Ovary (tissue), 9 donors: Measurements from ENCODE around the gene CD9. TPM values are rescaled to one million over a fixed set of nuclear protein-coding genes. Genes with fewer than 3 reads are reported as not detected.

Experiments
- DNase-seq, 5 donors: peaks; one replicate each; pipeline ENCODE4 v3.0.0-alpha.2; 2019 to 2020
- H3K27ac ChIP-seq, 2 donors: fragments of 200-600 bp; one replicate each; pipeline versions ENCODE4 v1.5.1 to v1.8.0; 2019 to 2022
- H3K27me3 ChIP-seq: fragments of 200-600 bp; one replicate; pipeline ENCODE4 v1.8.0; 2022
- H3K36me3 ChIP-seq: fragments of 200-600 bp; sonication (generic); one replicate; pipeline ENCODE4 v1.5.1; 2019
- H3K4me1 ChIP-seq: one replicate; pipeline ENCODE4 v1.8.1; 2013; ENCODE audit warnings: mild to moderate bottlenecking, moderate library complexity; ENCODE audit not compliant: insufficient read depth
- H3K4me3 ChIP-seq: fragments of 200-600 bp; sonication (generic); one replicate; pipeline ENCODE4 v1.5.1; 2017
- H3K9me3 ChIP-seq, 2 donors: fragments of 200-600 bp in 1 of 2; sonication (generic) in 1 of 2; one replicate each; pipeline versions ENCODE4 v1.5.1 to v1.8.1; 2013 to 2019; ENCODE audit warnings: mild to moderate bottlenecking in 1 of 2, moderate library complexity in 1 of 2
- EP300 ChIP-seq: sonication (generic); formaldehyde crosslinking; IDR thresholded peaks from one replicate; pipeline ENCODE4 v1.6.1; 2017; ENCODE audit warnings: antibody characterized with exemption
- POLR2A ChIP-seq: fragments of 450-650 bp; IDR thresholded peaks from one replicate; pipeline ENCODE4 v1.6.1; 2017; ENCODE audit warnings: antibody characterized with exemption, mild to moderate bottlenecking, moderate library complexity
- WGBS, 3 donors: extraction: QIAGEN DNeasy Blood & Tissue Kit in 1 of 3; methylation state at CpG; one replicate each; pipeline versions ENCODE4 v1.1.5 to v1.1.7; 2013 to 2017; 5-methylcytosine and 5-hydroxymethylcytosine counted together
- intact Hi-C, 4 donors: fragments of 100-400 bp; cut with DNase I; formaldehyde crosslinking; loops; one replicate each; pipeline versions ENCODE4 v1.11.0 to v1.15.1; 2022 to 2023
- polyA plus RNA-seq, 2 donors: library from polyadenylated mRNA; stranded (reverse); fragments of 200-250 nt in 1 of 2; fragments of 350-450 nt in 1 of 2; fragmentation: Illumina TruSeq in 1 of 2; extraction: RNeasy Lipid Tissue Mini Kit (QIAGEN cat#74804) in 1 of 2; gene quantifications; one replicate each; pipeline ENCODE4 v1.2.3, GENCODE V29; 2013 to 2014
- total RNA-seq, 7 donors: library from RNA; depleted of rRNA in 2 of 7; stranded (reverse); fragments of >200 nt in 2 of 7; fragmentation: NEBNext Ultra II Directional in 3 of 7; extraction: Animal tissue kit (Norgen Biotek cat#: 25700) in 3 of 7; gene quantifications; one replicate each; pipeline versions ENCODE4 v1.1.0 to v1.2.4, GENCODE V29; 2016 to 2023
- TF ChIP-seq, protein P1 (sequence below), 3 donors: fragments of 450-650 bp in 2 of 3; fragments of 200-600 bp in 1 of 3; IDR thresholded peaks; one replicate each; pipeline versions ENCODE4 v1.5.1 to v1.8.0; 2016 to 2022; ENCODE audit warnings: antibody characterized with exemption in 3 of 3, mild to moderate bottlenecking in 1 of 3
- donor health status: DM: no; HTN: no; CAD: no; lungs with moderate emphysema.
- donor health status: DM: no; HTN: no; CAD: no.
- donor health status: Bipolar disorder and iron deficiency.
- donor health status: DM: yes; HTN: yes; CAD: no.
- donor health status: DM: no; HTN: no; CAD: no.
- donor health status: DM: yes; HTN: yes; CAD: no.

CD9 gene
- total and polyA plus RNA-seq, 9 donors: 23.9 to 372 (median 60.7) TPM

DNA sequence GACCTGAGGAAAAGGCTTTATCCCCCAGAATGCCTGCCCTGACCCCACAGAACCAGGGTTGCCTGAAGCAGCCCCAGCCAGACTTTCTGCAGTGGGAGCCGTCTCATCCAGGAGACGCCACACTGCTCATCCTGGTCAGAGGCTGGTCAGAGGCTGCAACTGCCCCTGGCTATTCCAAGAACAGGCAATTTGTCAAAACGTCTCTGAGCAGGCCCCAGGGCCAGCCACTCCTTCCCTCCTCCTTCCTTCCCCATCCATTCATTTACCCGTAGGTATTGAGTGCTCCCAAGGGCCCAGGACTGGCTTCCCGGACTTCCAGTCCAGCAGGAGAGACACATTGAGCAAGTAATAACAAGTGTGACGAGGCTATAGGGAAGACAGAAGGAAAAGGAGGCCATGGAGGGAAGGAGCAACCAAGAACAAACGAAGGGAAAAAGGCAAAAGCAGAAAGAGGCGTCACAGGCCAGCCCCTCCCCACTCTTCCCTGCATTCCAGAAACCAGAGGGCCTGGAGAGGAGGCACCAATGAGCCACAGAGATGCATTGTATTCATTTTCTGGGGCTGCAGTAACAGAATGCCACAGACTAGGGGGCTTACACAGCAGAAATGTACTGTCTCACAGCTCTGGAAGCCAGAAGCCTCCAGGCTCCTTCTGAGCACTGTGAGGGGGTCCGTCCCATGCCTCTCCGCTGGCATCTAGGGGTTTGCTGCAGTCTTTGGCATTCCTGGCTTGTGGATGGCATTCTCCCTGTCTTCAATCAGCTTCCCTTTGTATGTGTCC, 21.0 kb upstream of the CD9 start:
- peak in 1 of 5 donors; percentile 23 for DNase-seq
- H3K36me3 ChIP-seq: no peaks in the 10 kb centered on the region
- no peaks in the 10 kb centered on the region for H3K9me3 ChIP-seq
- intact Hi-C loops: loop anchor here in 1 of 4 donors (10.0 kb wide), 1 partner anchor 94 kb away; no protein-coding TSS in a partner anchor
- peak overlapping the region in 1 of 2 donors; percentile 15 for H3K27ac ChIP-seq
- H3K4me3 ChIP-seq: no peak overlapping the region
- peaks cover 19% of the 10 kb centered on the region for H3K4me1 ChIP-seq
- WGBS, 3 donors: 69 to 76% (median 73%) methylated on average over 10 of the region's 10 CpGs
- H3K27me3 ChIP-seq: no peaks in the 10 kb centered on the region
- TF ChIP-seq POLR2A (no peak), EP300 (no peak)
- TF ChIP-seq, protein P1, sequence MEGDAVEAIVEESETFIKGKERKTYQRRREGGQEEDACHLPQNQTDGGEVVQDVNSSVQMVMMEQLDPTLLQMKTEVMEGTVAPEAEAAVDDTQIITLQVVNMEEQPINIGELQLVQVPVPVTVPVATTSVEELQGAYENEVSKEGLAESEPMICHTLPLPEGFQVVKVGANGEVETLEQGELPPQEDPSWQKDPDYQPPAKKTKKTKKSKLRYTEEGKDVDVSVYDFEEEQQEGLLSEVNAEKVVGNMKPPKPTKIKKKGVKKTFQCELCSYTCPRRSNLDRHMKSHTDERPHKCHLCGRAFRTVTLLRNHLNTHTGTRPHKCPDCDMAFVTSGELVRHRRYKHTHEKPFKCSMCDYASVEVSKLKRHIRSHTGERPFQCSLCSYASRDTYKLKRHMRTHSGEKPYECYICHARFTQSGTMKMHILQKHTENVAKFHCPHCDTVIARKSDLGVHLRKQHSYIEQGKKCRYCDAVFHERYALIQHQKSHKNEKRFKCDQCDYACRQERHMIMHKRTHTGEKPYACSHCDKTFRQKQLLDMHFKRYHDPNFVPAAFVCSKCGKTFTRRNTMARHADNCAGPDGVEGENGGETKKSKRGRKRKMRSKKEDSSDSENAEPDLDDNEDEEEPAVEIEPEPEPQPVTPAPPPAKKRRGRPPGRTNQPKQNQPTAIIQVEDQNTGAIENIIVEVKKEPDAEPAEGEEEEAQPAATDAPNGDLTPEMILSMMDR (IDR thresholded peaks at IDR 0.05): no peak

DNA sequence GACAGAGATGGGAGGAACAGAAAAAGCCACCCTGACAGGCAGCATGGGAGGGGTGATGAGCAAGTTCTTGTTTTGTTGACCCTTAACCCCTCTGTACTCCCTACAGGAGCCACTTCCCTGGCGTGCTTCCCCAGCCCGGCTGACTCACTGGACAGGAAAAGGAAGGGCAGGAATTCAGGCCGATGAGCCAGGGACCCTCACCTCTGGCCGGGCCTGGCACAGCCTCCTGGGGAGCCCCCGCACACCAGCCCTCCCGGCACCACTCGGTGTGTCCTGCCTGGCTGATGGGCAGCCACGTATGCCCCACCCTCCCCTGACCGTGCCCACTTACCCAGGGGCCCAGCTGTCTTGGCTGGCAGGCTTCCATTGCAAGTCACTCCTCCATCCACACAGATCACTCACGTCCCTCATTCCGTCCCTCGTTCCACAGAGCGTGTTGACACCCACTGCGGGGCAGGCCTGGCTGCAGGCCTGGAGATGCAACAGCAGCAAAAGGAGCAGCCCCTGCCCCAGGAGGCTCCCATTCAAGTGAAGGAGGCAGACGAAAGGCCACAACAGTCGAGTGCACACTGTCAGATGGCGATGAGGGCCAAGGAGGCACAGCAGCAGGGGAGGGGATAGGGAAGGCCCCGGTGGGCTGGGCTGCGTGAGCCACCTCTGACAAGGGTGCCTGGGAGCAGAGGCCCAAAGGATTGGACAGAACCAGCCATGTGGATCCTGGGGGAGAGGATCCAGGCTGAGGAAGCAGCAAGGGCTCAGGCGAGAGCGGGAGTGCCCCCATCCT, 19.7 kb upstream of the CD9 start:
- Histone ChIP-seq H3K9me3 (no peaks in the 10 kb centered on the region), H3K4me3 (no peak overlapping the region), H3K27ac (peak overlapping the region in 1 of 2 donors; percentile 15), H3K4me1 (peaks cover 19% of the 10 kb centered on the region), H3K36me3 (no peaks in the 10 kb centered on the region), H3K27me3 (no peaks in the 10 kb centered on the region)
- DNase-seq: peak; percentile 80 to 89 (median 86)
- no peak for TF ChIP-seq POLR2A
- TF ChIP-seq, protein P1 (IDR thresholded peaks at IDR 0.05): no peak
- TF ChIP-seq EP300: no peak
- intact Hi-C loops: no loop called here
- 26 to 28% (median 27%) methylated on average over 21 of the region's 21 CpGs for WGBS, 3 donors

DNA sequence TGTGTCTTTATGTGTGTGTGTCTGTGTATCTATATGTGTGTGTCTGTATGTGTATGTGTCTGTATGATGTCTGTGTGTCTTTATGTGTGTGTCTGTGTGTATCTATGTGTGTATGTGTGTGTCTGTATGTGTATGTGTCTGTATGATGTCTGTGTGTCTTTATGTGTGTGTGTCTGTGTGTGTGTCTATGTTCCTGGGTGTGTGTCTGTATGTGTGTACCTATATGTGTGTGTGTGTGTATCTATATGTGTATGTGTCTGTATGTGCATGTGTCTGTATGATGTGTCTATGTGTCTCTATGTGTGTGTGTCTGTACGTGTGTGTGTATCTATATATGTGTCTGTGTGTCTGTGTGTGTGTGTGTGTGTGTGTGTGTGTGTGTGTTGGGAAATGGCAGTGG, 19.0 kb upstream of the CD9 start:
- H3K27ac ChIP-seq: no peak overlapping the region
- H3K4me3 ChIP-seq: no peak overlapping the region
- peaks cover 19% of the 10 kb centered on the region for H3K4me1 ChIP-seq
- H3K9me3 ChIP-seq: no peaks in the 10 kb centered on the region
- intact Hi-C loops: no loop called here
- TF ChIP-seq EP300: no peak
- TF ChIP-seq, protein P1 (IDR thresholded peaks at IDR 0.05): no peak
- no peak for TF ChIP-seq POLR2A
- H3K36me3 ChIP-seq: no peaks in the 10 kb centered on the region
- no peaks in the 10 kb centered on the region for H3K27me3 ChIP-seq
- DNase-seq: no peak
- WGBS, 3 donors: 42 to 95% (median 70%) methylated on average over 1 of the region's 1 CpG

DNA sequence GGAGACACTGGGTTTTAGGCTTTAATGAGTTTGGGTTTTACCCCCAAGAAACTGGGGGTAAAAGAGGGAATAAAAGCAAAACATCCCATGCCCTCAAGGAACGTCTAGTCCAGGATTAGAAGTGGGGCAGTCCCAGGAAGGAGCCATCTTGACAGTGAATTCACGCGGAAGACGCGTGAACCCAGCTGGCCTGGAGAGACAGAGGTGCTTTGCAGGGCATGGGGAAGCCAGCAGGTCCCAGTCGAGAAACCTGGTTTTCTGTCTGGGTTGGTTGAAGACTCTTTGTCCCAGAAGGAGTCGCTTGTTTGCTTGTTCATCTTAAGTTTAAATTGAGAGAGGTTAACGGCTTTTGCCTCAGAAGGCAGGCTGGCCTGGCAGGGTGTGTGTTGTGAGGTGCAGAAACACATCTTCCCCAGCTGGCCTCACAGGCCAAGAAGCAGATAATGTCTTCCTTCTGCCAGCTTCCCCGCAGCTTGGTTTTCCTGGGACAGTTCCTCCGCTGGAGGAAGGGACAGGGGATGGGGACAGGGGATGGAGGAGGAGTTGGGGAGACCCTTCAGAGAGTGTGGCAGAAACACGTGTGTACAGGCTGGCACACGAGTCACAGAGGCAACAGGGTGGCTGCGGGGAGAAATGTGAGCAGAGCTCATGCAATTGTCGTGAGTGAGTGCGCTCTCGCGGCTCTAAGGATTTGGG, 18.5 kb upstream of the CD9 start:
- Histone ChIP-seq H3K9me3 (no peaks in the 10 kb centered on the region), H3K27ac (peak overlapping the region; percentile 60 to 68), H3K4me1 (peaks cover 19% of the 10 kb centered on the region), H3K36me3 (no peaks in the 10 kb centered on the region), H3K27me3 (no peaks in the 10 kb centered on the region), H3K4me3 (no peak overlapping the region)
- no peak for TF ChIP-seq EP300
- TF ChIP-seq, protein P1 (IDR thresholded peaks at IDR 0.05): no peak
- no peak for TF ChIP-seq POLR2A
- WGBS, 3 donors: 38 to 45% (median 38%) methylated on average over 17 of the region's 17 CpGs
- intact Hi-C loops: no loop called here
- peak in 2 of 5 donors; percentile 28 to 48 for DNase-seq
